GM21619 (cell line): ENCODE data around the gene OR10K2.
"Not testable (repeated sequence)": the region's sequence is repeated elsewhere in the genome, so short reads cannot be mapped to it uniquely, and the experiment has no call there.

Source experiments
- ATAC-seq: cut with Tn5 transposase; IDR thresholded peaks from one replicate; pipeline ENCODE4 v1.9.1; 2021; ENCODE audit not compliant: unreplicated experiment

OR10K2 gene, protein sequence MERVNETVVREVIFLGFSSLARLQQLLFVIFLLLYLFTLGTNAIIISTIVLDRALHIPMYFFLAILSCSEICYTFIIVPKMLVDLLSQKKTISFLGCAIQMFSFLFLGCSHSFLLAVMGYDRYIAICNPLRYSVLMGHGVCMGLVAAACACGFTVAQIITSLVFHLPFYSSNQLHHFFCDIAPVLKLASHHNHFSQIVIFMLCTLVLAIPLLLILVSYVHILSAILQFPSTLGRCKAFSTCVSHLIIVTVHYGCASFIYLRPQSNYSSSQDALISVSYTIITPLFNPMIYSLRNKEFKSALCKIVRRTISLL

DNA sequence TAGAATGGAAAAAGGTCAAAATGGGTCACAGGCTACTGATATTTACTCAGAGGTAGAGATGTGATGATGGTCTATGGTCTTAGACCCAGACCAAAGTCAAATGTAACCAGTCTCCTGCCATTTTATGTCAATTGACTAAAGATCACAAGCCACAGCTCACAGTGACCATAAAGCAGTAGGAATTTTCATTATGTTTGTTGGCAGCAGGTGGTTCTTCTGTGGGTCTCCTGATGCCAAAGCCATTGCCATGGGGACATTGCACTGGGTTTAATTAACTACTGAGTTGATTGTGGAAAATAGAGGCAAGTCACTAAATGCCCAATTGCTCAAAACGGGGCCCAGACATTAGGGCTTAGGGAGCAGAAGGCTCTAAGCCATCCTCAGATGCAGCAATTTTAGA, at the start of gene OR10K2:
Gene OR10K2, minus strand, starts transcription at position 101 of the 400 bp plus-strand sequence. CDS start 5,371 bp downstream, outside the sequence.
- no peak for ATAC-seq

GRCh38 chr1:158471920-158472319, 45.9 kb upstream of the OR10K2 start, which contains the start of gene OR10R2:
Gene OR10R2 (plus strand): TSS chr1:158472220. CDS start chr1:158472326, 106 bp downstream.
- ATAC-seq = no peak

GRCh38 chr1:158461534-158461933, 35.5 kb upstream of the OR10K2 start, which contains the start of gene OR10K1:
Gene OR10K1 (plus strand): TSS chr1:158461834. CDS start chr1:158465562, 3,728 bp downstream.
- ATAC-seq = no peak

DNA sequence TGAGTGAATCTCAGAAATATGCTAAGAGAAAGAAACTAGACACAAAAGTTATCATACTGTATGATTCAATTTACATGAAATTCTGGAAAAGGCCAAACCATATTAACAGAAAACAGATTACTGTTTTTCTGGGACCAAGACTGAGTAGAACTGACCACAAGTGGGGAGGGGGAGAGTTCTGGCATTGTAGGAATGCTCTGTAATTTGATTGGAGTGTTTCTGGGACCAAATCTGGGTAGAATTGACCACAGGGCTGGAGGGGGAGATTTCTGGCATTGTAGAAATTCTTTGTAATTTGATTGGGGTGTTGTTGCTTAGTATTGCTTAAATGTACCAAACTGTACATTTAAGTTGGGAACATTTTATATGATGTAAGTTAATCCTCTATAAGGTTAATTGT, 32.2 kb upstream of the OR10K2 start:
- no peak for ATAC-seq

DNA sequence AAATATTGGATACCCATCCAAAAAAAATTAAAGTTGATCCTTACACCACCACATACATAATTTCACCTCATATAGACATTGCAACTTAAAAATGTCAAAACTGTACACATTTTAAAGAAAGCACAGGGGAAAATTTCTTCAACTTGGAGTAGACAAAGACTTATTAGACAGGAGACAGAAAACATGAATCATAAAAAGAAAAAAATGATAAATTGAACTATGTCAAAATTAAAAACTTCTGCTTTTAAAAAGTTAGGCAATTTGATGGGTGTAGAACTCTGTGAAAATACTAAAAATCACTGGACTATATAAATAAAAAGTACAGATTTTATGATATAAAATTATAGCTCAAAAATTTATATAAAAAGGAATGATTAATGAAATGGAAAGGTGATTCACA, 31.2 kb upstream of the OR10K2 start:
- ATAC-seq = no peak

- no peak for ATAC-seq
Measured at GRCh38 chr1:158454537-158454936, 28.5 kb upstream of the OR10K2 start.

DNA sequence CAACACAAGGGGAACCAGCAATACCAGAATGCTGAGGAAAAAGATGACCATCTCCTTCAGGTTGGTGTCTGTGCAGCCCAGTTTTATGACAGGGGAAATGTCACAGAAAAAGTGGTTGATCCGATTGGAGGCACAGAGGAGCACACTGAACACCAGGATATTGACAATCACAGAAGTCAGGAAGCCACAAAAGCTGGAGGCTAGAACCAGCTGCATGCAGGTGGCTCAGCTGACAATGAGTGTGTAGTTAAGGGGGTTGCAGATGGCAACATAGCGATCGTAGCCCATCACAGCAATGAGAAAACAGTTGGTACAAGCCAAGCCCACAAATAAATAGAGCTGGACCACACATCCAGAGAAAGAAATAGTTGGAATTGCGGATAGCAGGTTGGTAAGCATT, 19.3 kb upstream of the OR10K2 start:
- no peak for ATAC-seq

GRCh38 chr1:158434741-158435140, 8.7 kb upstream of the OR10K2 start:
- no peak for ATAC-seq

GRCh38 chr1:158430163-158430562, 4.1 kb upstream of the OR10K2 start:
- ATAC-seq = not testable (repeated sequence)

DNA sequence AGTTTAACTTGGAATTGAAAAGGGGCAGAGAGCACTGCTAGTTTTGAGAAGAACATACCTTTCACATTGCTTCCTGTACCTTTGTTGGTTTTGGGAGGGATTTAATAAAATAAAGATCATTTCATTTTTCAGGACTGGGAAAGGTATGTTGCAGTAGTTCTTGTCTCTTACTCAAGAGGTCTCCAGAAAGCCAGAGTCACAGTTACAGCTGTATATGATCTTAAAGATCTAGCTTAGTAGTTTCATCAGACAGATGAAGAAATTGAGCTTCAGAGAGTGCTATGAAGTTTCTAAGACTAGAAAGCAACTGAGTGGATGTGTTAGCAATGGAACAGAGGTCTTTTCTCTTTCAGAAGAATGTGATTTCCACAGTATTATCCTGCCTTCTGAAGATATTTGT, 1.0 kb downstream of the OR10K2 start:
- no peak for ATAC-seq

GRCh38 chr1:158422212-158422611, 3.8 kb downstream of the OR10K2 start:
- ATAC-seq = no peak

DNA sequence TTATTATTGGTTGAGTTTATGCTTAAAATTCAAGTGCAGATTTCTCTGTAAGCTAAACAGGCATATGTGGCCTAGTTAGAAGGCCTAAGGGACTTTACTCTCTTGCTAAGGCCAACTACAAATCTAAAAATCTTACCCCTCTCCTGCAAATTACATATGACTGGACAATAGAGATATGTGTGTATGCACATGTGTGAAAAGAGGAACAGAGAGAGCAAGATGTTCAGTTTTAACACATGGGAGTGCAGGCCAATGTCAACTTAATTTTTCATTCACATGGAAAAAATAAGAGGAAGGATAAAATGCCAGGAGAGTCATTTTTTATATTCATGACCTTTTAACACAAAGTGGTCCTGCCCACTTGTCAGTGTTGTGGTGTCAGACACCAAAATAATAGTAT, 8.5 kb downstream of the OR10K2 start:
- ATAC-seq = no peak

DNA sequence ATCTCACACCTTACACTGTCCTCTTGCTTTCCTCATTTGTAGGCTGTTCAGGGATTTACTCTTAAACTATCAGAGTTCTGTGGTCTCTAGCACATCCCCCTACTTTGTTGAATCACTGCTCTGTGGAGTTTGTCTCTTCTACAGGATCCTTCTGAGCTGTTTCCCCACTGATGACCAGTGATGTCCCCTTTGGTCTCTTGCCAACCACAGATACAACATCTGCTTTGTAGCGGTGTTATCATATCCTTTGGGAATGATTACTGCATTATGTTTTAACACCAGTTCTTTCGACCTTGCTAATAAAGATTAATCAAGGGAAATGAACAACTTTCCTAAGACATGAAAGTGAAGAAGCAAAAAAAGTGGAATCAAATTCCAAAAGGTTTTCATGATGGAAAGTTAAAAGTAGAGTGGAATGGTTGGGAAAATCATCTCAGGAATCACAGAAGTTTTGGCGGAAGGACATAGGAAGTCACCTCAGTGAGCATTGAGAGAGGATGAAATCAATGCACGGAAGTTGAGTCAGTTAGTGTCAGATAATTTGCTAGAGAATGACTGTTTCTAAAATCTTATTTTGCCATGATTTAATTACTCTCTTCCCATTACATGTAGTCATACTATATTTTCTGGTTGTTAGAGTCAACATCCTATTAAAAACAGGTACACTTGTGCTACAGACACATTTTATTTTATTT, 11.2 kb downstream of the OR10K2 start:
- no peak for ATAC-seq

- no peak for ATAC-seq
Measured at GRCh38 chr1:158407092-158407491, 18.9 kb downstream of the OR10K2 start.

- ATAC-seq = no peak
Measured at GRCh38 chr1:158400871-158401270, 25.2 kb downstream of the OR10K2 start.

GRCh38 chr1:158398818-158399514, 27.1 kb downstream of the OR10K2 start, which contains the start of gene OR10T2:
Gene OR10T2 (minus strand): TSS chr1:158399466. CDS start chr1:158399466, 0 bp downstream.
- no peak for ATAC-seq

- no peak for ATAC-seq
Measured at GRCh38 chr1:158396646-158397045, 29.4 kb downstream of the OR10K2 start.

DNA sequence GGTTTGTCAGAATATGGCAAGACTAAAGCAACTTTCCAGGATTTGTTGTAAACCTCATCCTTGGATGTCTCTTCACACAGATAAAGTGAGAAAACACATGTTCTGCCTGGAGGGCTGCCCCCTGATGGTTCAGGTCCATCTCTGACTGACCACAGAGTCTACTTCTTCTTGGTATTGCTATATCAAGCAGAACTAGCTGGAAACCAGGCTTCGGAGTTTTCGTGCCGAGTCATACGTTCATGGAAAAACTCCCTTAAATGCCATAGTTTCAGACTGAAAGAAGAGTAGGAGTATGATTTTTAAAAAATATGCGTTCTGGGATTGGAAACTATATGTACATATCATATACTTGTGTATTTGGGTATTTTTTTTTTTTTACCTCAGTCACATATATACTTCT, 32.6 kb downstream of the OR10K2 start:
- ATAC-seq = no peak

GRCh38 chr1:158391099-158391498, 34.9 kb downstream of the OR10K2 start:
- ATAC-seq = no peak

DNA sequence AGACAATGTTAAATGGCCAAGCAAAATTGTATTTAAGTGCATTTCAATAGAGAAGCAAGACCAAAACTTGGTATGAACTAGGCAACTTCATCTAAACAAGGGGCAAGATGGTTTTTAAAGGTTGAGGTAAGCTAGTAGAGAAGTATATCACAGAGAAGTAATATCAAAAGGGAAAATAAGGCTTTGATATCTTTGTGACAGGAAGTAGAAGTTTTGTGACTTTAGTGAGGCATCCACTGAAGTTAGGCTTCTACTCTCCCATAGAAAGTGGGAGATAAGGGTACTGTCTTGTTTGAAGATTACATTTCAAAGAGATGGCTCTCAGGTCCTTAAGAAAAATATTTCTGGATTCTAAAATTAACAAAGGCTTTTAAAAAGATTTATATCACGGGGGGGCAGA, 35.7 kb downstream of the OR10K2 start:
- no peak for ATAC-seq

DNA sequence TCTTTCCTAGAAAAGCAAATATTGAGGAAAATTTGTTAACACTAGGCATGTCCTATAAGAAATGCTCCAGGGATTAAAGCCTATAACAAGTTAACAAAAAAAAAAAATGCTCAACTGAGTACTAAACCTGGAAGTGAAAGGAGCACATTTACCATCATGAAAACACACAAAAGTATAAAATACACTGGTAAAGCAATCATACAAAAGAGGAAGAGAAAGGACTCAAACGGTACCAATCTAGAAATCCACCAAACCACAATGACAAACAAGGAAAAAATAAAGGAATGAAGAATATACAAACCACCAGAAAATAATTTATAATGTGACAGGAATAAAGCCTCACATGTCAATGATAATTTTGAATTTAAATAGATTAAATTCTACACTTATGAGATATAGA, 51.2 kb downstream of the OR10K2 start:
- ATAC-seq = no peak

DNA sequence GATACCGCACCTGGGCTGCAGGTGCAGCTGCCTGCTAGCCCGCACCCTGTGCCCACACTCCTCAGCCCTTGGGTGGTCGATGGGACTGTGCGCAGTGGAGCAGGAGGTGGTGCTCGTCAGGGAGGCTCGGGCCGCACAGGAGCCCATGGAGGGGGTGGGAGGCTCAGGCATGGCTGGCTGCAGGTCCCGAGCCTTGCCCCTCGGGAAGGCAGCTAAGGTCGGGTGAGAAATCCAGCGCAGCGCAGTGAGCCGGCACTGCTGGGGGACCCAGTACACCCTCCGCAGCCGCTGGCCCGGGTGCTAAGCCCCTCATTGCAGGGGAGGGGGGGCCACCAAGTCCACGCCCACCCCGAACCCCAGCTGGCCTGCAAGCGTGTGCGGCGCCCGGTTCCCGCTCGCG, 51.9 kb downstream of the OR10K2 start:
- ATAC-seq = not testable (repeated sequence)
